CD4-positive, alpha-beta T cell treated with Interleukin-6 for 4 hours (primary cell): ENCODE data around the gene CCDC91.
"Not testable (repeated sequence)": the region's sequence is repeated elsewhere in the genome, so short reads cannot be mapped to it uniquely, and the experiment has no call there.

Source experiments
- DNase-seq: peaks from one replicate; pipeline ENCODE4 v3.0.0-alpha.2; 2020; ENCODE audit warnings: mixed read lengths

The CCDC91 gene

DNA sequence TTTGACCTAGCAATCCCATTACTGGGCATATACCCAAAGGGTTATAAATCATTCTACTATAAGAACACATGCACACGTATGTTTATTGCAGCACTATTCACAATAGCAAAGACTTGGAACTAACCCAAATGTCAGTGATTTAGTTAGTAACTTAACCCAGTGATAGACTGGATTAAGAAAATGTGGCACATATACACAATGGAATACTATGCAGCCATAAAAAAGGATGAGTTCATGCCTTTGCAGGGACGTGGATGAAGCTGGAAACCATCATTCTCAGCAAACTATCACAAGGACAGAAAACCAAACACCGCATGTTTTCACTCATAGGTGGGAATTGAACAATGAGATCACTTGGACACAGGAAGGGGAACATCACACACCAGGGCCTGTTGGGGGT lies 189.5 kb downstream of the CCDC91 start:
- not testable (repeated sequence) for DNase-seq

DNA sequence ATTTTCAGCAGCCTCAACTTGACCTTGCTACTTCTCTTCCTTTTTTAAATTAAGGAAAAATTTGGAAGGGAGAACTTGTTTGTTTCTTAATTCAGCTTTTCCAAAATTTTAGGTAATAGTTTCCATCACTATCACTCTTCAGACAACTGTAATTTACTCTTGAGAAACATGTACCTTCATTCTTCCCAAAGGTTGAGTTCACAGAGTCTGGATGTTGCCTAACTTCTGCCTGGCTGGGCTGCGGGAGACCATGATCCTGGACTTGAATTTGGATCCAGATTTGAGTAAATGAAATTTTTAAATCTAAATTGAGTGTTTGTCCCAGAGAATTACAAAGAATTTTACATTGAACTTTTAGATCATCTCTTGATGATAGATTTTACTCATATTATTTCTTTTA lies 193.1 kb downstream of the CCDC91 start:
- no peak for DNase-seq

- no peak for DNase-seq
Measured at GRCh38 chr12:28388879-28389278, 198.6 kb downstream of the CCDC91 start.

- no peak for DNase-seq
Measured at GRCh38 chr12:28390206-28390605, 199.9 kb downstream of the CCDC91 start.

DNA sequence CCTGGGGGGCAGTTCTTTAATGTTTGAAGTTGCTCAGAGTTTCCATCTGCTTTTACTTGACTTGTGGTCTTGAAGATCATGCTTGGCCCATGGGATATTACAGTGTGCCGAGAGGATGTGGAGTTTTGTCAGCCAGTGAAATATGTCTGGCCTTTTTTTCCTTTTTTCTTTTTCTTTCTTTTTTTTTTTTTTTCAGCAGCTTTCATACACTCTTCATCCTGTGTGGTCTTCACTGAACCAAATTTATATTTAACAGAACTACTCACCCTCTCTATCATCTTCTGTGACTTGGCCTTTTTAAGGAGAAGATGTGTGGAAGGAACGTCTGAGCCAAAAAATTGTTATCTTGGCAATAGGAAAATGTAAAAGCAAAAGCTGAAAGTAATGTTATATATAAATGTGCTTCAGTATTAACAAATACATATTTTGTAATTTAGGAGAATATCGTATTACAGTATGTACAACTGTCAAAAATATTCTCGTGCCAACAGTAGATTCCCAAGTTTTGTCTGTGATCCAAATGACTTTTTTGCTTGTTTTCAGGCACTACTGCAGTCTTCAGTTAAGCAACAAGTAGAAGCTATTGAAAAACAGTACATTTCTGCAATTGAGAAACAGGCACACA lies 200.6 kb downstream of the CCDC91 start:
- no peak for DNase-seq

- no peak for DNase-seq
Measured at GRCh38 chr12:28409892-28410291, 219.6 kb downstream of the CCDC91 start.

- no peak for DNase-seq
Measured at GRCh38 chr12:28413460-28414109, 223.3 kb downstream of the CCDC91 start.

GRCh38 chr12:28415755-28416154 lies 225.5 kb downstream of the CCDC91 start:
- no peak for DNase-seq

DNA sequence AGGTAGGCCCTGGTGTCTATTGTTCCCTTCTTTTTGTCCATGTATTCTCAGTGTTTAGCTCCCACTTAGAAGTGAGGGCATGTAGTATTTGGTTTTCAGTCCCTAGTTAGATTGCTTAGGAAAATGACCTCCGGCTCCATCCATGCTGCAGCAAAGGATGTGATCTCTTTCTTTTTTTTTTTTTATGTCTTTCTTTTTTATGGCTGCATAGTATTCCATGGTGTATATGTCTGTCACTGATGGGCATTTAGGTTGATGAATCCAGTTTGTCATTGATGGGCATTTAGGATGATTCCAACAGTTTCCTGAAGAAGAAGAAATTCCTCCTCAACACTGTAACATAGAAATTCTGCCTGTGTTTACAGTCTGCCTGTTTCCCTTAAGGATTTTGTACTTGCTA lies 231.1 kb downstream of the CCDC91 start:
- no peak for DNase-seq

GRCh38 chr12:28424965-28425364 lies 234.7 kb downstream of the CCDC91 start:
- DNase-seq, result no peak

DNA sequence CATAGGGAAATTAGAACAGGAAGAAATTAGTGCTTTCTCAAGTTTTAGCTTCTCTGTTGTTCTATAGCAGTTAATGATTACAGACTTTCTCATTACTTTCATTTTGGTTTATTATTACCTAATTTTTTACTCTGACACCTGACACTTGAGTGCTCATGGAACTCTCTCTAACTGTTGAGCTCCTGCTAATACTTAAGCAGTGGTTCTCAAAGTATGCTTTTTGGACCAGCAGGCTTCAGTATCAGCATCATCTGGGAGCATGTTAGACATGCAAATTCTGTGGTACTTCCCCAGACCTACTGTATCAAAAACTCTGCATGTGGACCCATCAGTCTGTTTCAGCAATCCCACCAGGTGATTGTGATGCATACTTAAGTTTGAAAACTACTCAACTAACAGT lies 235.3 kb downstream of the CCDC91 start:
- DNase-seq, result no peak

GRCh38 chr12:28427046-28427445 lies 236.8 kb downstream of the CCDC91 start:
- DNase-seq, result no peak

DNA sequence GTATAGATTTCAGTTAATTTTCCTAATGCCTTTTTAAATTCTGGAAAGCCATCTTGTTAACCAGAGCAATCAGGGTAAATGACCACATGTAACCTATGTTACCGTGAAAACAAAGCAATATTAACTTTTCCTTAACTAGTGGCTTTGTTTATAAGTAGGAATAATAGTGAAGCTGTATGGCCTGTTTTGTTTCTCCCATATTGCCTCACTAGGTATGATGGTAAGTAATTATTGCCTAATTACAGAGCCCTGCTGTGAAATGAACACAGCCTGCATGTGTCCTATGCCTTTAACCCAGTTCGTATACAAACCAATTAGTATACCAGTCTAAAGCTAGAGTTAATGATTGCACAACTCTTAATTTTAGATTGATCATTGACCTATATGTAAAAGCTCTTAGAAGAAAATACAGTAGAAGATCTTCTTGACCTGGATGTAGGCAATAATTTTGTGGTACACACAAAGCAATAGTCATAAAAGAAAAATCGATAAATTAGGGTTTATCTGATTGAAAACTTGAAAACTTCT lies 249.9 kb downstream of the CCDC91 start:
- no peak for DNase-seq

GRCh38 chr12:28442101-28442500 lies 251.8 kb downstream of the CCDC91 start:
- DNase-seq, result no peak

DNA sequence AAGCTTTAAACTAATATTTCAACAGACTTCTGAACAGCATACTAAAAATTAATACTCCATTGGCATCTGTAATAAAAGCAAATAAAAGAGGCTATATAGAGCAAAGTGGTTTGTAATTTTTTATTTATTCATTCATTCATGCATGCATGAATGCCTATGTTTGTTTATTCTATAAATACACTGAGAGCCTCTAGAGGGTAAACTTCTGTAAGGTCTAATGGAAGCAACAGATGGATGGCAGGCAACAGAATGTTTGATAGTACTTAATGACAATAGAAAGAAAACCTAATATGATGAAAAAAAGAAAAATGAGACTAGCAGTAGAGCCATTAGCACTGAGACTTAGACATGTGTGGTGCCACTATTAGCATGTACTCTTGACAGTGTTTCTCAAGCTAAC lies 253.1 kb downstream of the CCDC91 start:
- no peak for DNase-seq

GRCh38 chr12:28446031-28446430 lies 255.8 kb downstream of the CCDC91 start:
- DNase-seq, result no peak

DNA sequence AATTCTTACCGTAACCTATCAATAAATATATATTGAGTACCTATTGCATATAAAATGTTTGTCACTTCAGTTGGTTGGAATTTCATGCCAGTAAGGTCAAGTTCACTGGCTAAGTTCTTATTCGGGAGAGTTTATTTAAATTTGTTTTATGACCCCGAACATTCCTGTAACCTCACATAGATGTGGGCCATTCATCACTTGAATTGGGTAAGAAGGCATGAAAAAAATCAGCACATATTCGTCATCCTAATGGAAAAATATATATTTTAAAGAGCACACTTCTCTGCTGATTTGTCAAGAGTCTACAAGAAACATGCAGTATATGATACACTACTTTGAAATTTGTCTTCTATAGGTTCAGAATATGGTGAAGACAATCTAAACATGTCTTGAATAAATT lies 263.4 kb downstream of the CCDC91 start:
- DNase-seq, result no peak

DNA sequence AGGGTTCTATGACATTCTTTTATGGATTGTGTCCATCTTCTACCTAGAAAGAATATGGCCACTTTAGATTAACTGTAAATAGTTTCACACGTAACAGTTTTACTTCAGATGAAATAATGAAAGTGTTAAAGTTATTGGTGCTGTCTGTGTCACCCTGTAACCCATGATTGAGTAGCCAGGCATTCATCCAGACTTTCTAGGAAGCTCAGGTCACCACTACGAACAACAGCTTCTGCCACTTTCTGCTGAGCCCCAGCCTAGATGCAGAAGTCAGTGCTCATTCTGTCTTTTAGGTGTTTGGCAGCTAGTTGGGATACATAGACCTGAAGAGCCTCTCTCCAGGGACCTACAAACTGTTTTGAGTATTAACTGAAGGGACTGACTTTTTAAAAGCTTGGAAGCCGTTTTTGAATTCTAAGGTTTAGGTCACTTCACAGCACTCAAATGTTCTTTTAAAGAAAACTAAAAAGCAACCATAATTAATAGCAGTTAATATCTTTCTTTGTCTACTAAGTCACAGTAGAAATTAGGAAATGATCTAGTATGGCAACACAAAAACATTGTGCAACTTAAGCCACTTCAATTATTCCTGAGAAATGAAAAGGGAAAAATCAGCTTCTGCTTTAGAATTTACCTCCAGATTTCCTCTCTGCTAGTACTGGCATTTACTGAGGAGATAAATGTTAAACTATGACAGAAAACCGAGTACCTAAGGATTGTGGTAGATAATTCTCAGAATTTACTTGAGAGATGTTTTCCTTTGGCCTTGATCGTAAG lies 266.9 kb downstream of the CCDC91 start:
- no peak for DNase-seq

DNA sequence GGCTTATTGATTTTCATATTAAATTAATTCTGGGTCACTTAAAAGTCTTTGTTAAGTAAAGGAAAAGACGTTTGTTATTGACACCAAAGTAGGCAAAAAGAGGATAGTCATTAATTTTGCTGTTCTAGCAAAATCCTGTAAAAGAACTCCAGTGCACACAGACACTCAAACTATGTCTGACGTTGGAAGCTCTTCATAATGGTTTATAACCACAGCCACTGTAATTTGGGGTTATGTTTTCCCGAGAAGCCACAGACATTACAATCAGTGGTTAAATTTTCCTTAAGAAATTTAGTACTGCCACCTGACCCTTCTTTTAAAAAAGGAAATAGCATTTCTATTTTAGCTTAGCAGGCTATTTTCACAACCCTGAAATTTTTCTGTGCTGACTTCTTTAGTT lies 267.5 kb downstream of the CCDC91 start:
- DNase-seq, result no peak

DNA sequence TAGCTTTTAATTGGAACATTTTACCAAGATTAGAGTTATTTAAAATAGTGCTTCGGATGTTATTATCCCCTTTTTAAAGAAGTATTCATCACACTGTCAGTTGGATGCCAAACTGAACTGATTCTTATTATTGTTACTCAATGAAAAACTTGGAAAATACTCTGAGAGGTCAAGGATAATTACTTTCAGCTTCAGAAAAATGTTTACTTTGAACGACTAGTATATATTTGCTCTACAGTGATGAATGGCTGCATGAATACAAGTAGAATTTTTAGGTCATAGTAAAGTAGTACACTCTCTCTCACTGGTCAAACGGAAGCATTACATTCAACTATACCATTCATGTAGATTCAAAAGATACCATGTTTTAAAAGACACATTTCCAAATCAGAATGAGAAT lies 269.2 kb downstream of the CCDC91 start:
- no peak for DNase-seq

DNA sequence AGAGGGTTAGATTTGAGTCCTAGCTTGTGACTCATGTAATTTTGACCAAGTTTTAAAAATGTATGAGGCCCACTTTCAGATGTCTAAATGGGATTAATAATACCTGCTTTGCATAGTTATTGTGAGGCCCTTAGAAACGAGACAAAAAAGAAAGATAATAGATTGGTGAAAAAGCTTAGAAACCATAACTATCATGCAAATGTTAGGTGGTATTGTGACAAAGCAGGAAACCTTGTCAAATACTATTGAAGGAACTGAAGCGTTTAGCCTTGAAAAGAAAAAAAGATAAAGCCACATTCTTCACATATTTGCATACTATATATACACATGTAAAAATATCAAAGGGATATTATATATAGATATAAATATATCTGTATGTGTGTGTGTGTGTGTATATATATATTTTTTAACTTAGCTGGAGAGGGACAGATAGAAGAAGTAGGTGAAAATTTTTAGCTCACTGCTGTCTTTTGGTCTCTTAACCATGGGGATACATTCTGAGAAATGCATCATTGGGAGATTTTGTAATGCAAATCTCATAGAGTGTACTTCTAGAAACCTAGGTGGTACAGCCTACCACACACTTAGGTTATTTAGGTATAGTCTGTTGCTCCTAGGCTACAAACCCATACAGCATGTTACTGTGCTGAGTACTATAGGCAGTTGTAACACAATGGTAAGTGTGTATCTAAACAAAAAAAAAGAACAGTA lies 270.3 kb downstream of the CCDC91 start:
- DNase-seq, result no peak

GRCh38 chr12:28463396-28463795 lies 273.1 kb downstream of the CCDC91 start:
- no peak for DNase-seq

- not testable (repeated sequence) for DNase-seq
Measured at GRCh38 chr12:28471762-28472161, 281.5 kb downstream of the CCDC91 start.
